Measurements from ENCODE around the gene HIF1AN.

HIF1AN gene

DNA sequence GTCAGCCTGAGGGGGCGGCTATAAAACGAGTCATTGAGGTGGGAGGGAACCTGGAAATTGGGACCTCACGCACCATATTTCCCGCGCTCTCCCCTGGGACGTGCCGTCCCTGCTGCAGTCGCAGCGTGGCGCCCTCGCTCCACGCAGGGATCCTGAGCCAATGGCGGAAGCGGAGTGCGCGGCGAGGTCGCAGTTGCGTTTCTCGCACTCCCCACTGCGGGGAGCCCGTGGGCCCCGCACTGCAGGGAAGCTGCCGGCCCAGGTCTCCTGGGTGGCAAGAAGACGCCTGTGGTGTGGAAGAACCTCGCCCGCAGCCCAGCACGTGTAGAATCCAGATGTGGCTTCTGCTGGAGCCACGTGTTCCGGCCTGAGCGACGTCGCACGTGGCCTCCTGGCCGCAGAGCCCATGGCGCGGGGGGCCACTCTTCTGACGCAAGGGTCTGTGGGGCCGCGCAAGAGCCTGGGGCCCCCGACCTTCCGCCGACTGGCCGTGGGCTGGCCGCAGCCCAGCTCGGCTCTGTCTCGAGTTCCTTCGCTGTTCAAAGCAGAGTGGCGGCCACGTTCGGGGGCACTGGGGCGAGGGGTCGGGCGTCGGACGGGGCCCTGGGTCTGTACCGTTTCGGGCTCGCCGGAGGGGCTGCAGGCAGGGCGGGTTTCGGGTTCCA lies 26.4 kb downstream of the HIF1AN start:
- H3K4me3 ChIP-seq (ENCODE audit: low read depth, low read length): no peak overlapping the region
- TF ChIP-seq, protein P1, sequence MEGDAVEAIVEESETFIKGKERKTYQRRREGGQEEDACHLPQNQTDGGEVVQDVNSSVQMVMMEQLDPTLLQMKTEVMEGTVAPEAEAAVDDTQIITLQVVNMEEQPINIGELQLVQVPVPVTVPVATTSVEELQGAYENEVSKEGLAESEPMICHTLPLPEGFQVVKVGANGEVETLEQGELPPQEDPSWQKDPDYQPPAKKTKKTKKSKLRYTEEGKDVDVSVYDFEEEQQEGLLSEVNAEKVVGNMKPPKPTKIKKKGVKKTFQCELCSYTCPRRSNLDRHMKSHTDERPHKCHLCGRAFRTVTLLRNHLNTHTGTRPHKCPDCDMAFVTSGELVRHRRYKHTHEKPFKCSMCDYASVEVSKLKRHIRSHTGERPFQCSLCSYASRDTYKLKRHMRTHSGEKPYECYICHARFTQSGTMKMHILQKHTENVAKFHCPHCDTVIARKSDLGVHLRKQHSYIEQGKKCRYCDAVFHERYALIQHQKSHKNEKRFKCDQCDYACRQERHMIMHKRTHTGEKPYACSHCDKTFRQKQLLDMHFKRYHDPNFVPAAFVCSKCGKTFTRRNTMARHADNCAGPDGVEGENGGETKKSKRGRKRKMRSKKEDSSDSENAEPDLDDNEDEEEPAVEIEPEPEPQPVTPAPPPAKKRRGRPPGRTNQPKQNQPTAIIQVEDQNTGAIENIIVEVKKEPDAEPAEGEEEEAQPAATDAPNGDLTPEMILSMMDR (conservative IDR thresholded peaks at IDR 0.05; ENCODE audit: low read depth, low read length): peak; percentile 78
- peak; percentile 71 for DNase-seq (ENCODE audit: low read depth)

DNA sequence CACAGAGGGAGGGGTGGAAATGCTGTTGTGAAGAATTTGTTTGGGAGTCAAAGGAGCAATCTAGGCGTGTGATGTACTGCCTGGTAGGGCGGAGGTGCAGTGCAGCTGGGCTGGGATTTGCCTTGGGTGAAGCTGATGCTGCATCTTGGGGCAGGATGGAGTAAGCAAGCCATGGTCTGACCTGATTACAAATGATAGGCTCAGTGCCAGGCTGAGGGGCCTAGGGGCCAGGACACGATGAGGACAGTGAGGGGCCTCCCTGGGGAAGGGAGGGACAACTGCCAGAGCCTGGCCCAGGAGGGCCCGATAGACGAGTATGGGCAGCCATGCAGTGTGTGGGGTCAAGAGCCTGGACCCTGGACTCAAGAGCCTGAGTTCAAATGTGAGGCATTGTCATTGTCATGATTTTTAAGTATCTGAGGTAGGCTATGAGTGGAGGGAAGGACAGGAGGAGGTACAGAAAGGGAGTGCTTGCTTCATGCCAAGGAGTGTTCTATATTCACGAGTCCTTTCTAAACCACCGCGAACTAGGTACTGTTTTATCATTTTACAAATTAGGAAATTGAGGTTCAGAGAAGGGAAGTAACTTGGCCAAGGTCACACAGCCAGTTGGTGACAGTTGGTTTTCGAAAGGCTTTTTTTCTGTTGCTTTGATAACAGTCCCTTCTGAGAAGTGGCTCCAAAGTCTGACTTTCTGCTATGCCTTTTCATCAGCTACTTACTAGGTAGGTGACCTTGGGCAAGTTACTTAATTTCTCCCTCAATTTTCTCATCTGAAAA lies 29.7 kb downstream of the HIF1AN start:
- TF ChIP-seq, protein P1 (conservative IDR thresholded peaks at IDR 0.05; ENCODE audit: low read depth, low read length): no peak
- H3K4me3 ChIP-seq (ENCODE audit: low read depth, low read length): no peak overlapping the region
- no peak for DNase-seq (ENCODE audit: low read depth)

DNA sequence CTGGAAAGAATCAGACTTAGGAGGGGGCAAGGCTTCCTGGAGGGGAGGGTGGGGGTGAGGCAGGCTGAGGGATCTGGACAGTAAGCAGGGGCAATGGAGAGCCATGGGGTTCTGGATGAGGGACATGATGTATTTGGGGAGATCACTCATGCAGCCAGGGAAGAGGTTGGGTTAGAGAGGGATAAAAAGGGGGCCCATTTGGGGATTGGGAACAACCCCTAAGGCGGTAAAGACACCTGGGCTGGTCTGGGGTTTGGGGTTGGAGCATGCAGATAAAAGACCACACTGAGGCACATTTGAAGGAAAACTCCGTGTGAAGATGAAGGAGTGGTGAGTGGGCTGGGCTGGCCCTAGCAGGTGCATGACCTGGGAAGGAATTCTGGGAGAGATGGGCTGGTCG lies 30.8 kb downstream of the HIF1AN start:
- DNase-seq (ENCODE audit: low read depth): no peak
- H3K4me3 ChIP-seq (ENCODE audit: low read depth, low read length): no peak overlapping the region

DNA sequence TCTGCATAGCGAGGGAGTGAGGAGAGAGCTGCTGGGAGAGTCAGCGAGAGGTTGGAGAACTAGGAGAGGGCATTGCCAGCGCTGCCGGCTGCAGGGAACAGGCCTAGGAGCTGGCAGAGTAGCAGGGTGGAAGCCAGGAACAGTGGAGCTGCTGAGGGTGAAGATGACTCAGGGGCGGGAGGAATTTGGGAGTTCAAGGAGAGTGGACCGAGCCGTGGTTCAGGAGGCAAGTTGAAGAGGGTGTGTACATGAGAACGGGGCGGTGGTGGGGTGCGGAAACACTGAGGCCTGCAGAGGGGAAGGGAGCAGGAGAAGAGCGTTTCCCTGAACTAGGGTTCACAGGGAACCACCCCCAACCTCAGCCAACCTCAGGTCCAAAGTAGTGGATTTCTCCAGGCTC lies 31.5 kb downstream of the HIF1AN start:
- no peak overlapping the region for H3K4me3 ChIP-seq (ENCODE audit: low read depth, low read length)
- no peak for DNase-seq (ENCODE audit: low read depth)
- TF ChIP-seq, protein P1 (conservative IDR thresholded peaks at IDR 0.05; ENCODE audit: low read depth, low read length): no peak

More for the DNA sequence above, 30.8 kb downstream of the HIF1AN start:
- TF ChIP-seq, protein P1 (conservative IDR thresholded peaks at IDR 0.05; ENCODE audit: low read depth, low read length): no peak

DNA sequence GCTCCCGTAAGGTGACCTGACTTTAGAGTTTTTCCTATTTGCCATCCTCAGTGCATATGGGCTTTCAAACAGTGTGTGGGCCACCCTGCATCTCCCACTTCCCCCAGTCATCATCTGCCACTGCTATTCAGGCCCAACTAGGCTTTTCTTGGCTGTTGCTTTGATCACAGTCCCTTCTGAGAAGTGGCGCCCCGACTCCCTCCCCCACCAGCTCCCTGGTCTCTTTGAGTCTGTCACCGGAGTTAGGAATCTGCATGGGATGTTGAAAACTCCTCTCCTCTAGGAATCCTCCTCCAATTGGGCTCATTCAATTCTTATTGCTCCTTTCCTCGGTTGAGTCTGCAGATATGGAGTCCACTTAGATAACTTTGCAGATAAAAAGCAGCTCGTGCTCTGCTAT lies 32.1 kb downstream of the HIF1AN start:
- TF ChIP-seq, protein P1 (conservative IDR thresholded peaks at IDR 0.05; ENCODE audit: low read depth, low read length): no peak
- H3K4me3 ChIP-seq (ENCODE audit: low read depth, low read length): no peak overlapping the region
- no peak for DNase-seq (ENCODE audit: low read depth)

DNA sequence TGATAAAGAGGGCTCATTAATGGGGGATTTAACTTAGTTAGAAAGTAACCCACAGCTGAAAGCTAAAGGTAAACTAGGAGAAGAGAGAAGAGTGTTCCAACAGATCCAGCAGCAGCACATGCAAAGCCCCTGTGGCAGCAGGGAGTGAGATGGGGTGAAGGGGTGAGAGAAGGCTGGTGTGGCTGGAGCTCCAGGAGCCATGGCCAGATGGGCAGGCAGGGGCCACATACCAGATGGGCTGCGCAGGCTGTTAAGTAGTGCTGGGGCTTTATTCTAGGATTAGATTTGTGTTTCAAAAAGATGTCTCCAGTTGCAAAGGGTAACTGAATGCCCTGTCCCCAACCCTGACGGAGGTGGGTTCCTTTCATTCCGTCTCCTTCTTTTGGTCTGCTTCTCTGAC lies 33.2 kb downstream of the HIF1AN start:
- TF ChIP-seq, protein P1 (conservative IDR thresholded peaks at IDR 0.05; ENCODE audit: low read depth, low read length): no peak
- H3K4me3 ChIP-seq (ENCODE audit: low read depth, low read length): no peak overlapping the region
- DNase-seq (ENCODE audit: low read depth): no peak
